H1 (cell line): ENCODE data around the gene TXNRD2. TPM values are rescaled to one million over a fixed set of nuclear protein-coding genes. Genes with fewer than 3 reads are reported as not detected.

ENCODE experiments used
- CTCF ChIA-PET: fragments of 300-600 bp; sonication (Branson Sonifier 250); formaldehyde crosslinking; loops from one replicate; lab custom pipeline; 2021; ENCODE audit not compliant: partially characterized antibody; lab: Charles Lee
- POLR2A ChIA-PET: fragments of 300-600 bp; sonication (Branson Sonifier 250); formaldehyde crosslinking; loops from one replicate; lab custom pipeline; 2021; ENCODE audit warnings: inconsistent platforms; ENCODE audit not compliant: partially characterized antibody; lab: Charles Lee
- DNase-seq, 2 experiments: peaks; one replicate each; pipeline versions ENCODE4 v3.0.0 to v3.0.0-alpha.2; 2010 to 2022; ENCODE audit warnings: low spot score in 2 of 2, low read depth in 1 of 2, mixed read lengths in 1 of 2
- FAIRE-seq: peaks from 2 replicates; lab custom pipeline; 2011; peaks lifted over from hg19 to GRCh38; lab: Jason Lieb, UNC
- H2AFZ ChIP-seq: 2 replicates; pipeline ENCODE4 v1.8.1; 2012; ENCODE audit warnings: low read length, inconsistent platforms
- H2AK5ac ChIP-seq: 2 replicates; pipeline ENCODE4 v1.6.1; 2013; ENCODE audit warnings: low read depth, low read length
- H2BK120ac ChIP-seq: replicated peaks from 2 replicates; pipeline ENCODE3; 2013; ENCODE audit warnings: low read depth, low read length, inconsistent platforms
- H2BK12ac ChIP-seq: 2 replicates; pipeline ENCODE4 v1.6.1; 2013; ENCODE audit warnings: low read depth, low read length
- H2BK15ac ChIP-seq: 2 replicates; pipeline ENCODE4 v1.6.1; 2013; ENCODE audit warnings: low read length
- H2BK20ac ChIP-seq: 2 replicates; pipeline ENCODE4 v1.6.1; 2013; ENCODE audit warnings: low read length
- H2BK5ac ChIP-seq: 2 replicates; pipeline ENCODE4 v1.6.1; 2013; ENCODE audit warnings: low read depth, low read length
- H3K14ac ChIP-seq: 2 replicates; pipeline ENCODE4 v1.6.1; 2013; ENCODE audit warnings: inconsistent platforms; ENCODE audit not compliant: insufficient read length
- H3K18ac ChIP-seq: 2 replicates; pipeline ENCODE4 v1.6.1; 2013; ENCODE audit warnings: low read length; ENCODE audit errors: extremely low read depth
- H3K23ac ChIP-seq: 2 replicates; pipeline ENCODE4 v1.6.1; 2013; ENCODE audit warnings: inconsistent platforms; ENCODE audit not compliant: insufficient read length
- H3K23me2 ChIP-seq: 2 replicates; pipeline ENCODE4 v1.6.1; 2013; ENCODE audit warnings: low read depth, low read length
- H3K27ac ChIP-seq: 2 replicates; pipeline ENCODE4 v1.6.1; 2011; ENCODE audit warnings: low read depth, low read length, inconsistent platforms
- H3K27me3 ChIP-seq, 4 experiments: replicated peaks in 1 of 4; 1 replicate in 1 of 4; 2 replicates in 3 of 4; pipeline versions ENCODE4 v1.6.1 to v1.8.1; 2011 to 2013; ENCODE audit warnings: low read length in 3 of 4, mild to moderate bottlenecking in 3 of 4, inconsistent platforms in 2 of 4, mixed read lengths in 2 of 4, moderate library complexity in 1 of 4; ENCODE audit not compliant: control insufficient read depth in 3 of 4, insufficient read depth in 3 of 4; ENCODE audit errors: extremely low read depth in 1 of 4
- H3K36me3 ChIP-seq, 4 experiments: 2 replicates each; pipeline versions ENCODE4 v1.6.1 to v1.8.1; 2011 to 2013; ENCODE audit warnings: mild to moderate bottlenecking in 4 of 4, low read length in 3 of 4, moderate library complexity in 2 of 4, control low read depth in 1 of 4, inconsistent platforms in 1 of 4; ENCODE audit not compliant: insufficient read depth in 4 of 4, control insufficient read depth in 2 of 4
- H3K4ac ChIP-seq: replicated peaks from 2 replicates; pipeline ENCODE3; 2013; ENCODE audit warnings: low read length, low read depth, mixed read lengths, inconsistent platforms; ENCODE audit not compliant: insufficient read length
- H3K4me1 ChIP-seq, 4 experiments: replicated peaks in 1 of 4; 1 replicate in 1 of 4; 2 replicates in 3 of 4; pipeline versions ENCODE4 v1.6.1 to v1.8.1; 2011 to 2013; ENCODE audit warnings: low read length in 3 of 4, inconsistent platforms in 2 of 4, mixed read lengths in 1 of 4; ENCODE audit not compliant: insufficient read depth in 4 of 4, control insufficient read depth in 3 of 4
- H3K4me2 ChIP-seq, 2 experiments: 2 replicates each; pipeline versions ENCODE4 v1.6.1 to v1.8.1; 2011 to 2013; ENCODE audit warnings: low read depth in 2 of 2, low read length in 2 of 2, control low read depth in 1 of 2, inconsistent platforms in 1 of 2, mild to moderate bottlenecking in 1 of 2; ENCODE audit not compliant: insufficient read depth in 1 of 2
- H3K4me3 ChIP-seq, 4 experiments: fragments of 200-600, 300-600 bp in 1 of 4; sonication (generic), shearing (Covaris generic), sonication (Bioruptor Twin) in 1 of 4; 2 replicates each; pipeline versions ENCODE4 v1.5.1 to v1.8.1; 2011 to 2016; ENCODE audit warnings: low read length in 4 of 4, low read depth in 3 of 4, control low read depth in 2 of 4, inconsistent platforms in 2 of 4, mild to moderate bottlenecking in 2 of 4, mixed read lengths in 1 of 4, moderate library complexity in 1 of 4; ENCODE audit not compliant: insufficient read depth in 2 of 4; ENCODE audit errors: extremely low read depth in 1 of 4
- H3K56ac ChIP-seq: replicated peaks from 2 replicates; pipeline ENCODE3; 2013; ENCODE audit warnings: low read depth, mild to moderate bottlenecking, mixed read lengths, low read length, inconsistent platforms; ENCODE audit not compliant: insufficient read length
- H3K79me1 ChIP-seq: 2 replicates; pipeline ENCODE4 v1.6.1; 2013; ENCODE audit warnings: low read depth, low read length, control low read depth
- H3K79me2 ChIP-seq, 2 experiments: 2 replicates each; pipeline versions ENCODE4 v1.6.1 to v1.8.1; 2012 to 2013; ENCODE audit warnings: low read length in 2 of 2, mild to moderate bottlenecking in 2 of 2, inconsistent platforms in 1 of 2; ENCODE audit not compliant: insufficient read depth in 2 of 2, control insufficient read depth in 1 of 2
- H3K9ac ChIP-seq, 4 experiments: replicated peaks in 1 of 4; 1 replicate in 1 of 4; 2 replicates in 3 of 4; pipeline versions ENCODE4 v1.6.1 to v1.8.1; 2011 to 2013; ENCODE audit warnings: low read depth in 3 of 4, low read length in 3 of 4, control low read depth in 2 of 4, mild to moderate bottlenecking in 2 of 4, moderate library complexity in 2 of 4, inconsistent platforms in 1 of 4; ENCODE audit errors: extremely low read depth in 1 of 4
- H3K9me3 ChIP-seq, 2 experiments: 2 replicates each; pipeline versions ENCODE4 v1.6.1 to v1.8.1; 2012 to 2013; ENCODE audit warnings: mild to moderate bottlenecking in 2 of 2, moderate library complexity in 2 of 2, control low read depth in 1 of 2, inconsistent platforms in 1 of 2, low read depth in 1 of 2, low read length in 1 of 2, mixed read lengths in 1 of 2; ENCODE audit not compliant: insufficient read depth in 2 of 2
- H4K20me1 ChIP-seq, 2 experiments: replicated peaks in 1 of 2; 2 replicates each; pipeline versions ENCODE3 to v1.8.1; 2011 to 2013; ENCODE audit warnings: inconsistent platforms in 2 of 2, low read length in 2 of 2, mild to moderate bottlenecking in 1 of 2; ENCODE audit not compliant: insufficient read depth in 2 of 2, control insufficient read depth in 1 of 2
- H4K5ac ChIP-seq: 2 replicates; pipeline ENCODE4 v1.6.1; 2013; ENCODE audit warnings: low read length, low read depth, mixed read lengths, inconsistent platforms; ENCODE audit not compliant: insufficient read length
- H4K8ac ChIP-seq: 2 replicates; pipeline ENCODE4 v1.8.0; 2013; ENCODE audit warnings: mild to moderate bottlenecking, moderate library complexity, low read length, inconsistent platforms; ENCODE audit not compliant: insufficient read depth; ENCODE audit errors: extremely low read depth
- H4K91ac ChIP-seq: replicated peaks from 2 replicates; pipeline ENCODE3; 2013; ENCODE audit warnings: low read length, mixed read lengths, inconsistent platforms; ENCODE audit not compliant: insufficient read length
- CBX5 ChIP-seq: fragments of 300-800, 300-1000 bp; sonication (generic); IDR thresholded peaks from 2 replicates; pipeline ENCODE4 v1.7.1; 2016; ENCODE audit warnings: antibody characterized with exemption, low read length, low read depth
- EP300 ChIP-seq, 2 experiments: IDR thresholded peaks; 1 replicate in 1 of 2; 2 replicates in 1 of 2; pipeline ENCODE4 v1.6.1; 2011 to 2012; ENCODE audit warnings: low read depth in 2 of 2, low read length in 2 of 2, mild to moderate bottlenecking in 2 of 2, borderline replicate concordance in 1 of 2, inconsistent platforms in 1 of 2, moderate library complexity in 1 of 2
- GABPA ChIP-seq: IDR thresholded peaks from 2 replicates; pipeline ENCODE4 v1.6.1; 2011; ENCODE audit warnings: mild to moderate bottlenecking, low read length, moderate library complexity, borderline replicate concordance; ENCODE audit not compliant: insufficient read depth
- GTF2F1 ChIP-seq: IDR thresholded peaks from 2 replicates; pipeline ENCODE4 v1.6.1; 2012; ENCODE audit warnings: low read depth, low read length, improper control_type of control experiment, borderline replicate concordance
- HDAC6 ChIP-seq: IDR thresholded peaks from one replicate; pipeline ENCODE4 v1.7.1; 2012; ENCODE audit warnings: low read depth, mild to moderate bottlenecking, inconsistent platforms, low read length, moderate library complexity
- JUND ChIP-seq: IDR thresholded peaks from 2 replicates; pipeline ENCODE4 v1.6.1; 2011; ENCODE audit warnings: mild to moderate bottlenecking, improper control_type of control experiment, low read length
- POLR2A ChIP-seq, 2 experiments: IDR thresholded peaks; 1 replicate in 1 of 2; 2 replicates in 1 of 2; pipeline ENCODE4 v1.6.1; 2011; ENCODE audit warnings: low read depth in 2 of 2, low read length in 2 of 2, mild to moderate bottlenecking in 2 of 2; ENCODE audit errors: control extremely low read depth in 1 of 2
- SIN3A ChIP-seq, 2 experiments: IDR thresholded peaks in 1 of 2; conservative IDR thresholded peaks in 1 of 2; 2 replicates each; pipeline ENCODE4 v1.6.1; 2011 to 2012; ENCODE audit warnings: low read length in 2 of 2, improper control_type of control experiment in 1 of 2, low read depth in 1 of 2, mild to moderate bottlenecking in 1 of 2
- SP2 ChIP-seq: IDR thresholded peaks from 2 replicates; pipeline ENCODE4 v1.6.1; 2012; ENCODE audit warnings: mild to moderate bottlenecking, low read length, inconsistent platforms
- SUZ12 ChIP-seq: fragments of 200-600 bp; sonication (generic); IDR thresholded peaks from 2 replicates; pipeline ENCODE4 v1.6.1; 2012; ENCODE audit warnings: mild to moderate bottlenecking, inconsistent platforms, low read length, moderate library complexity, mixed read lengths
- TAF1 ChIP-seq: IDR thresholded peaks from 2 replicates; pipeline ENCODE4 v1.6.1; 2011; ENCODE audit warnings: mild to moderate bottlenecking, low read depth, low read length
- TCF12 ChIP-seq: IDR thresholded peaks from 2 replicates; pipeline ENCODE4 v1.6.1; 2011; ENCODE audit warnings: low read depth, mild to moderate bottlenecking, low read length
- WGBS, 2 experiments: shearing (Covaris generic) in 1 of 2; methylation state at CpG; one replicate each; pipeline versions ENCODE4 v1.1.6 to v1.1.7; 2013 to 2015; ENCODE audit warnings: low lambda C conversion rate in 2 of 2, mixed read lengths in 2 of 2, inconsistent platforms in 1 of 2, low coverage in 1 of 2, missing lambda C conversion rate in 1 of 2; ENCODE audit not compliant: insufficient replicate concordance in 2 of 2, insufficient coverage in 1 of 2, insufficient read length in 1 of 2; ENCODE audit errors: extremely low coverage in 1 of 2, missing lambda C conversion rate in 1 of 2; 5-methylcytosine and 5-hydroxymethylcytosine counted together
- polyA plus RNA-seq, 7 experiments: library from polyadenylated mRNA; depleted of rRNA in 3 of 7; stranded (reverse) in 5 of 7; unstranded in 2 of 7; fragments of >200 nt in 5 of 7; fragments of 200-250 nt in 2 of 7; gene quantifications; 1 replicate in 5 of 7; 2 replicates in 1 of 7; 4 replicates in 1 of 7; pipeline versions ENCODE4 v1.2.1 to v1.2.3, GENCODE V29; 2011 to 2013; ENCODE audit warnings: missing spikeins in 2 of 7, mixed read lengths in 2 of 7
- total RNA-seq: library from RNA; stranded (reverse); fragmentation: NEBNext Ultra II Directional; extraction: Animal tissue kit (Norgen Biotek cat#: 25700); gene quantifications from 2 replicates; pipeline ENCODE4 v1.2.1, GENCODE V29; 2021
- TF ChIP-seq, protein P1 (sequence below): IDR thresholded peaks from 2 replicates; pipeline ENCODE4 v1.6.1; 2011; ENCODE audit warnings: low read length, improper control_type of control experiment

TXNRD2 gene
- total and polyA plus RNA-seq, 2 of the 8 experiments (the other 6 are each of a cell fraction or from before 2014, with no cell fraction given) = 14.8 to 21.9 TPM

- Histone ChIP-seq H3K9ac (no peak overlapping the region), H4K5ac (no peak overlapping the region), H3K9me3 (no peaks in the 10 kb centered on the region), H3K79me1 (no peaks in the 10 kb centered on the region), H3K14ac (no peak overlapping the region), H2AFZ (no peak overlapping the region), H2BK12ac (no peak overlapping the region), H3K36me3 (peaks cover 8 to 24% (median 12%) of the 10 kb centered on the region in 4 experiments; a peak in 6 of 8 replicates), H2AK5ac (no peak overlapping the region), H2BK15ac (no peak overlapping the region), H3K23ac (no peak overlapping the region), H4K8ac (no peak overlapping the region), H4K20me1 (peaks cover 6 to 10% of the 10 kb centered on the region in 2 experiments), H2BK120ac (no peak overlapping the region), H3K23me2 (no peaks in the 10 kb centered on the region; the same call in 1 of the 2 replicates), H3K27me3 (no peaks in the 10 kb centered on the region), H3K4me1 (peaks cover 3 to 5% (median 4%) of the 10 kb centered on the region in 4 experiments; a peak in 6 of 7 replicates), H4K91ac (no peak overlapping the region), H3K18ac (no peak overlapping the region; the same call in 1 of the 2 replicates), H3K79me2 (no peaks in the 10 kb centered on the region), H2BK5ac (no peak overlapping the region; the same call in 1 of the 2 replicates), H3K4me3 (no peak overlapping the region), H3K27ac (no peak overlapping the region), H3K4ac (no peak overlapping the region), H3K56ac (no peak overlapping the region), H2BK20ac (no peak overlapping the region), H3K4me2 (no peak overlapping the region)
- CTCF ChIA-PET = interaction anchor here (0.7 to 16.2 kb wide), 18 partner anchors 10 to 249 kb away, joined by 3 to 369 read pairs (median 6); no protein-coding TSS in a partner anchor
- FAIRE-seq = no peak
- POLR2A ChIA-PET = interaction anchor here (0.6 to 4.2 kb wide), 8 partner anchors 8 to 156 kb away, joined by 3 to 17 read pairs (median 4); partner anchors contain the start of gene TRMT2A
- 79% methylated on average over 9 of the region's 9 CpGs; no CpG with 5 or more reads in 1 of the 2 experiments for WGBS, 2 experiments
- DNase-seq = no peak
- TF ChIP-seq CBX5 = no peak
- TF ChIP-seq POLR2A (IDR thresholded peaks at IDR 0.05; ENCODE audit: control extremely low read depth in 1 of 2, low read depth in 2 of 2, low read length in 2 of 2) = no peak
- TF ChIP-seq, protein P1, sequence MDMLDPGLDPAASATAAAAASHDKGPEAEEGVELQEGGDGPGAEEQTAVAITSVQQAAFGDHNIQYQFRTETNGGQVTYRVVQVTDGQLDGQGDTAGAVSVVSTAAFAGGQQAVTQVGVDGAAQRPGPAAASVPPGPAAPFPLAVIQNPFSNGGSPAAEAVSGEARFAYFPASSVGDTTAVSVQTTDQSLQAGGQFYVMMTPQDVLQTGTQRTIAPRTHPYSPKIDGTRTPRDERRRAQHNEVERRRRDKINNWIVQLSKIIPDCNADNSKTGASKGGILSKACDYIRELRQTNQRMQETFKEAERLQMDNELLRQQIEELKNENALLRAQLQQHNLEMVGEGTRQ = no peak
- TF ChIP-seq HDAC6 = no peak
- TF ChIP-seq SIN3A (conservative IDR thresholded peaks at IDR 0.05 in 1 of 2, IDR thresholded peaks at IDR 0.05 in 1 of 2; ENCODE audit: low read depth in 1 of 2, low read length in 2 of 2) = no peak
- TF ChIP-seq GABPA = no peak
- TF ChIP-seq GTF2F1 = no peak
- TF ChIP-seq EP300 (IDR thresholded peaks at IDR 0.05; ENCODE audit: borderline replicate concordance in 1 of 2, low read depth in 2 of 2, low read length in 2 of 2) = no peak
- no peak for TF ChIP-seq SP2
- TF ChIP-seq TCF12 = no peak
- no peak for TF ChIP-seq JUND
- TF ChIP-seq SUZ12 = no peak
- no peak for TF ChIP-seq TAF1
Measured at GRCh38 chr22:19970031-19970478, 28.4 kb upstream of the TXNRD2 start.
